Breast epithelium (tissue), 3 donors: ENCODE results near the gene ZFAND2A.

ENCODE experiments used
- POLR2A ChIP-seq: fragments of 450-650 bp; IDR thresholded peaks from one replicate; pipeline ENCODE4 v1.6.1; 2016; ENCODE audit warnings: antibody characterized with exemption, mild to moderate bottlenecking, moderate library complexity
- POLR2AphosphoS5 ChIP-seq, 3 donors: sonication (generic); formaldehyde crosslinking; IDR thresholded peaks; one replicate each; pipeline ENCODE4 v1.6.1; 2017; ENCODE audit warnings: antibody characterized with exemption in 3 of 3
- TF ChIP-seq, protein P1 (sequence below), 3 donors: fragments of 450-650 bp; IDR thresholded peaks; one replicate each; pipeline ENCODE4 v1.5.1; 2016 to 2017; ENCODE audit warnings: antibody characterized with exemption in 3 of 3, mild to moderate bottlenecking in 3 of 3, moderate library complexity in 3 of 3

DNA sequence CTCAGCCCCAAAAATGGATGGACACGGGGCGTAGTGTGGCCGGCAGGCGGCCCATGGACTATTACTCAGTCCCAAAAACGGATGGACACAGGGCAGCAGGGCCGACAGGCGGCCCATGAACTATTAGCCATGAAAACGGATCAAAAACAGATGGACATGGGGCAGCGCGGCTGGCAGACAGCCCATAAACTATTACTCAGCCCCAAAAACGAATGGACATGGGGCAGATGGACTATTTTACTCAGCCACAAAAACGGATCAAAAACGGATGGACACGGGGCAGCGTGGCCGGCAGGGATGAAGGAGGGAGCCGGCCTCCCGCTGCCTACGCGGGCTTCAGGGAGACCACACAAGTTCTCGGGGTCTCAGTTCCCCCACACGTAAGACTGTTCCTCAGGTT, 39.2 kb downstream of the ZFAND2A start:
- TF ChIP-seq, protein P1, sequence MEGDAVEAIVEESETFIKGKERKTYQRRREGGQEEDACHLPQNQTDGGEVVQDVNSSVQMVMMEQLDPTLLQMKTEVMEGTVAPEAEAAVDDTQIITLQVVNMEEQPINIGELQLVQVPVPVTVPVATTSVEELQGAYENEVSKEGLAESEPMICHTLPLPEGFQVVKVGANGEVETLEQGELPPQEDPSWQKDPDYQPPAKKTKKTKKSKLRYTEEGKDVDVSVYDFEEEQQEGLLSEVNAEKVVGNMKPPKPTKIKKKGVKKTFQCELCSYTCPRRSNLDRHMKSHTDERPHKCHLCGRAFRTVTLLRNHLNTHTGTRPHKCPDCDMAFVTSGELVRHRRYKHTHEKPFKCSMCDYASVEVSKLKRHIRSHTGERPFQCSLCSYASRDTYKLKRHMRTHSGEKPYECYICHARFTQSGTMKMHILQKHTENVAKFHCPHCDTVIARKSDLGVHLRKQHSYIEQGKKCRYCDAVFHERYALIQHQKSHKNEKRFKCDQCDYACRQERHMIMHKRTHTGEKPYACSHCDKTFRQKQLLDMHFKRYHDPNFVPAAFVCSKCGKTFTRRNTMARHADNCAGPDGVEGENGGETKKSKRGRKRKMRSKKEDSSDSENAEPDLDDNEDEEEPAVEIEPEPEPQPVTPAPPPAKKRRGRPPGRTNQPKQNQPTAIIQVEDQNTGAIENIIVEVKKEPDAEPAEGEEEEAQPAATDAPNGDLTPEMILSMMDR (IDR thresholded peaks at IDR 0.05): no peak
- no peak for TF ChIP-seq POLR2A
- no peak for TF ChIP-seq POLR2AphosphoS5 (IDR thresholded peaks at IDR 0.05)
